OCI-LY7 (cell line): ENCODE data around the gene KCNQ1. TPM values are rescaled to one million over a fixed set of nuclear protein-coding genes. Genes with fewer than 3 reads are reported as not detected.

Experiments used
- BruUV-seq: library from RNA; stranded (reverse); fragments of 400-500 nt; replicated peaks from 2 replicates; lab custom pipeline; 2021; lab: Mats Ljungman, UMichigan
- CTCF ChIA-PET: fragments of 300-600 bp; sonication (Branson Sonifier 250); formaldehyde crosslinking; loops from one replicate; lab custom pipeline; 2022; ENCODE audit warnings: antibody characterized with exemption; ENCODE audit not compliant: unreplicated experiment; lab: Charles Lee
- POLR2A ChIA-PET: fragments of 300-600 bp; sonication (Branson Sonifier 250); formaldehyde crosslinking; loops from one replicate; lab custom pipeline; 2022; ENCODE audit warnings: antibody characterized with exemption; lab: Charles Lee
- DNase-seq: peaks from one replicate; pipeline ENCODE4 v3.0.0-alpha.2; 2015; ENCODE audit warnings: low spot score
- H2AFZ ChIP-seq: fragments of 200-600 bp; sonication (generic), shearing (Covaris generic); 2 replicates; pipeline ENCODE4 v1.6.1; 2014; ENCODE audit warnings: mild to moderate bottlenecking, antibody characterized with exemption, low read length, moderate library complexity
- H3K27ac ChIP-seq: fragments of 200-600 bp; sonication (generic); 2 replicates; pipeline ENCODE4 v1.5.1; 2014; ENCODE audit warnings: mixed run types, low read depth, mild to moderate bottlenecking, moderate library complexity, low read length, inconsistent platforms; ENCODE audit not compliant: poor library complexity, severe bottlenecking
- H3K36me3 ChIP-seq: fragments of 200-600 bp; sonication (generic); 2 replicates; pipeline ENCODE4 v1.6.1; 2014; ENCODE audit warnings: mild to moderate bottlenecking, antibody characterized with exemption, low read length, moderate library complexity, mixed read lengths; ENCODE audit not compliant: insufficient read depth
- H3K4me1 ChIP-seq: fragments of 200-600 bp; sonication (generic); 2 replicates; pipeline ENCODE4 v1.5.1; 2014; ENCODE audit warnings: mild to moderate bottlenecking, low read length; ENCODE audit not compliant: insufficient read depth, poor library complexity, severe bottlenecking
- H3K4me2 ChIP-seq: fragments of 200-600 bp; sonication (generic); 2 replicates; pipeline ENCODE4 v1.6.1; 2014; ENCODE audit warnings: mild to moderate bottlenecking, low read length
- H3K4me3 ChIP-seq: fragments of 200-600 bp; sonication (generic); 2 replicates; pipeline ENCODE4 v1.5.1; 2014; ENCODE audit warnings: mild to moderate bottlenecking, low read depth, low read length; ENCODE audit not compliant: poor library complexity, severe bottlenecking
- H3K79me2 ChIP-seq: fragments of 200-600 bp; sonication (generic); 2 replicates; pipeline ENCODE4 v1.6.1; 2016; ENCODE audit warnings: low read depth, mild to moderate bottlenecking, low read length, moderate library complexity, mixed read lengths; ENCODE audit not compliant: insufficient read depth
- H3K9me2 ChIP-seq: fragments of 200-600 bp; sonication (generic); 2 replicates; pipeline ENCODE4 v1.6.1; 2016; ENCODE audit warnings: mild to moderate bottlenecking, low read length, mixed read lengths; ENCODE audit not compliant: insufficient read depth
- H3K9me3 ChIP-seq: fragments of 200-600 bp; sonication (generic); 2 replicates; pipeline ENCODE4 v1.6.1; 2014; ENCODE audit warnings: mild to moderate bottlenecking, mixed run types, low read length, mixed read lengths
- H4K20me1 ChIP-seq: fragments of 200-600 bp; sonication (generic); 2 replicates; pipeline ENCODE4 v1.6.1; 2014; ENCODE audit warnings: mild to moderate bottlenecking, antibody characterized with exemption, low read length, moderate library complexity, mixed read lengths; ENCODE audit not compliant: insufficient read depth
- EZH2phosphoT487 ChIP-seq: fragments of 200-600 bp; sonication (generic); IDR thresholded peaks from 2 replicates; pipeline ENCODE4 v1.6.1; 2018; ENCODE audit warnings: low read depth, borderline replicate concordance, mild to moderate bottlenecking, mixed run types, antibody characterized with exemption, low read length, moderate library complexity, mixed read lengths
- intact Hi-C: fragments of 100-400 bp; cut with micrococcal nuclease; formaldehyde crosslinking; loops from one replicate; pipeline ENCODE4 v1.10.0; 2022; ENCODE audit not compliant: unreplicated experiment
- total RNA-seq, 2 experiments: library from RNA; depleted of rRNA in 1 of 2; stranded (reverse); fragments of >200 nt in 1 of 2; shearing (Covaris generic) in 1 of 2; gene quantifications; 2 replicates each; pipeline ENCODE4 v1.2.3, GENCODE V29; 2014 to 2022
- TF ChIP-seq, protein P1 (sequence below): fragments of 200-600 bp; sonication (generic); conservative IDR thresholded peaks from 2 replicates; pipeline ENCODE4 v1.5.1; 2014; ENCODE audit warnings: mild to moderate bottlenecking, antibody characterized with exemption, low read length, moderate library complexity, mixed read lengths

Gene KCNQ1
- total RNA-seq, 2 experiments from 2014 or later, result 0.22 to 1.3 TPM

DNA sequence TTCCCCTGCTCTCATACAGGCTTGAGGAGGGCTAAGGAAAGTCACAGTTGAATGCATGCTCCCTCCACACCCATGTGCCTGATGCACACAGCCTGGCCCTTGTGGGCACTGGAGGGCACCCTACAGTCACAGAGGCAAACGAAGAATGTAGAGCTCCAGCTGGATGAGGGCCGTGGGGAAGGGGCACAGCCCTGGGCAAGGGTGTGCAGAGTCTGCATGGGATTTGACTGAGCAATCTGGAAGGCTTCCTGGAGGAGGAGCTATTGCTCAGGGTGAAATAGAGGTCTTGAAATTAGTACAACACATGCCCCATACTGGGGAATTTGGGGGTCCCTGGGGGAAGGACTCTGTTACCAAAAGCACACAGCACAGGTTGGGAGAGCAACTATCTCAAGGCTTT, 64.0 kb downstream of the KCNQ1 start:
- H3K9me2 ChIP-seq, result no peaks in the 10 kb centered on the region
- H3K4me1 ChIP-seq, result no peaks in the 10 kb centered on the region
- no peaks in the 10 kb centered on the region for H3K36me3 ChIP-seq
- no peaks in the 10 kb centered on the region for H3K79me2 ChIP-seq
- TF ChIP-seq, protein P1, sequence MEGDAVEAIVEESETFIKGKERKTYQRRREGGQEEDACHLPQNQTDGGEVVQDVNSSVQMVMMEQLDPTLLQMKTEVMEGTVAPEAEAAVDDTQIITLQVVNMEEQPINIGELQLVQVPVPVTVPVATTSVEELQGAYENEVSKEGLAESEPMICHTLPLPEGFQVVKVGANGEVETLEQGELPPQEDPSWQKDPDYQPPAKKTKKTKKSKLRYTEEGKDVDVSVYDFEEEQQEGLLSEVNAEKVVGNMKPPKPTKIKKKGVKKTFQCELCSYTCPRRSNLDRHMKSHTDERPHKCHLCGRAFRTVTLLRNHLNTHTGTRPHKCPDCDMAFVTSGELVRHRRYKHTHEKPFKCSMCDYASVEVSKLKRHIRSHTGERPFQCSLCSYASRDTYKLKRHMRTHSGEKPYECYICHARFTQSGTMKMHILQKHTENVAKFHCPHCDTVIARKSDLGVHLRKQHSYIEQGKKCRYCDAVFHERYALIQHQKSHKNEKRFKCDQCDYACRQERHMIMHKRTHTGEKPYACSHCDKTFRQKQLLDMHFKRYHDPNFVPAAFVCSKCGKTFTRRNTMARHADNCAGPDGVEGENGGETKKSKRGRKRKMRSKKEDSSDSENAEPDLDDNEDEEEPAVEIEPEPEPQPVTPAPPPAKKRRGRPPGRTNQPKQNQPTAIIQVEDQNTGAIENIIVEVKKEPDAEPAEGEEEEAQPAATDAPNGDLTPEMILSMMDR, result no peak
- TF ChIP-seq EZH2phosphoT487, result no peak
- H3K9me3 ChIP-seq, result no peaks in the 10 kb centered on the region
- CTCF ChIA-PET, result no interaction called here
- POLR2A ChIA-PET, result no interaction called here
- H4K20me1 ChIP-seq, result no peaks in the 10 kb centered on the region
- no TSS peak for BruUV-seq
- no peak overlapping the region for H3K4me2 ChIP-seq
- no peak overlapping the region for H3K4me3 ChIP-seq
- intact Hi-C loops, result no loop called here
- H2AFZ ChIP-seq, result no peak overlapping the region
- no peak overlapping the region for H3K27ac ChIP-seq
- no peak for DNase-seq

DNA sequence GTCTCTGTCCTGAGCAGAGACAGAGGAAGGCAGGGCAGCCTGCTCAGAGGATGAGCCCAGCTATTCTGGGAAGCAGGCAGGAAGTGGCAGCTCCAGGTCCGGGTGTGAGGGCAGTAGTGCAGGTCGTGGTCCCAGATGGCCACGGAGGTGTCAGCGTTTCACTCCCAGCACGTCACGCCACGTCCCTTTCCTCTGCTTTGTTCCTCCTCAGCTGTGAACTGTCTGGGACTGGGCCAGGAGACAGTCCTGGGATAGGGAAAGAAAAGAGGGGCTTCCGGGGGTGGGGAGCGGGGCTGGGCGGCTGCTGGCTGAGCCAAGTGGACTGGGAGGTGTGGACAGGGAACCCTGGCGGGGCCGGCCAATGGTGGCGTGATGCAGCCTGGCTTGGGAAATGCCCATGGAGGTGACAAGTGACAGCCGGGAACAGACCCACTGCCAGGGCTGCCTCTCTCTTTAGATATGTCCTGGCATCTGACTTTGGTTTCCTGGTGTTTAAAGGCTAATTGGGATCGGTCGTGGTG, 64.7 kb downstream of the KCNQ1 start:
- H3K4me1 ChIP-seq, result no peaks in the 10 kb centered on the region
- no peak overlapping the region for H3K27ac ChIP-seq
- no peaks in the 10 kb centered on the region for H3K79me2 ChIP-seq
- BruUV-seq, result no TSS peak
- no peak overlapping the region for H2AFZ ChIP-seq
- intact Hi-C loops, result no loop called here
- no peaks in the 10 kb centered on the region for H3K36me3 ChIP-seq
- H4K20me1 ChIP-seq, result no peaks in the 10 kb centered on the region
- TF ChIP-seq, protein P1, result no peak
- no peak for TF ChIP-seq EZH2phosphoT487
- CTCF ChIA-PET, result no interaction called here
- no peak for DNase-seq
- H3K4me2 ChIP-seq, result no peak overlapping the region
- no peaks in the 10 kb centered on the region for H3K9me3 ChIP-seq
- no peak overlapping the region for H3K4me3 ChIP-seq
- H3K9me2 ChIP-seq, result no peaks in the 10 kb centered on the region
- POLR2A ChIA-PET, result interaction anchor here (0.6 kb wide), 1 partner anchor 725 kb away, joined by 4 read pairs; no protein-coding TSS in a partner anchor

DNA sequence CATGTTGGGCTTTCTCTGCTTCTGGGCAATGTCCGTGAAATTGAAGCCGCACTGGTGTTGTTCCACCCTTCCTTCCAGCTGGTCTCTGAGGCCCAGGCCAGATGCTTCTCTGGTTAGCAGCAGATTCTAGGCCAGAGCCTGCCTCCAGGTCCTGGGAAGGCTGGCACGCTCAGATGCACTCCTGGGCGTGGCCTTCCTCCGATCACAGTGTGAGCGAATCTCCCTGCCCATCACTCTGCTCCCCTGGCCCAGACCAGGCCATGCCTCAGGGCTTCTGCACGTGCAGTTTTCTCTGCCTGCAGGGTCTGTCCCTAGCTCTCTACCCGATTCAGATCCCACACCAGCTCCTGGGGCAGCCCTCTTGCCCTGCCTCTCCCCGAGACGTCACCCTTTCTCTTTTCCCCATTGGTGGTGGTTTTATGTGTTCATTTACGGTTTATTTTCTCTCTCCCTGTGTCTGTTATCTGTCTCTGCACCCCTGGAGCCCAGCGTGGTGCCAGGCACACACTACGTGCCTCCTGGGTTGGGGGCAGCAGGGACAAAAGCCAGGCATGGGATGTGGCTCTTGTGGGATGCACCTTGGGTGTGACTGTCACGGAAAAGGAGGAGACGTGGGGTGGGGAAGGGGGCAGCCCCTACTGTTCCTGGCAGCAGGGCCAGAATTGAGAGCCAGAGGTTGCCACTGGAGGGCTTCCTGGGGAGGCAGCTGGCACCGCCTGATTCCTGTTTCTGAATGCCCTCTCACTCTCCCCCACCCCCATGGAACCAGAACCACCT, 66.0 kb downstream of the KCNQ1 start:
- POLR2A ChIA-PET, result no interaction called here
- no peaks in the 10 kb centered on the region for H3K36me3 ChIP-seq
- intact Hi-C loops, result no loop called here
- H3K4me1 ChIP-seq, result no peaks in the 10 kb centered on the region
- H3K4me2 ChIP-seq, result no peak overlapping the region
- CTCF ChIA-PET, result no interaction called here
- no peaks in the 10 kb centered on the region for H4K20me1 ChIP-seq
- H2AFZ ChIP-seq, result no peak overlapping the region
- H3K4me3 ChIP-seq, result no peak overlapping the region
- no peaks in the 10 kb centered on the region for H3K9me3 ChIP-seq
- no TSS peak for BruUV-seq
- no peaks in the 10 kb centered on the region for H3K79me2 ChIP-seq
- H3K27ac ChIP-seq, result no peak overlapping the region
- H3K9me2 ChIP-seq, result no peaks in the 10 kb centered on the region
- DNase-seq, result no peak
- TF ChIP-seq, protein P1, result no peak
- TF ChIP-seq EZH2phosphoT487, result no peak
